GM15510 (cell line): ENCODE measurements around the gene GLOD5.

Experiments used
- POLR2A ChIP-seq: IDR thresholded peaks from 3 replicates; pipeline ENCODE4 v1.6.1; 2011; ENCODE audit warnings: borderline replicate concordance; ENCODE audit not compliant: insufficient read length; ENCODE audit errors: extremely low read depth

The GLOD5 gene

DNA sequence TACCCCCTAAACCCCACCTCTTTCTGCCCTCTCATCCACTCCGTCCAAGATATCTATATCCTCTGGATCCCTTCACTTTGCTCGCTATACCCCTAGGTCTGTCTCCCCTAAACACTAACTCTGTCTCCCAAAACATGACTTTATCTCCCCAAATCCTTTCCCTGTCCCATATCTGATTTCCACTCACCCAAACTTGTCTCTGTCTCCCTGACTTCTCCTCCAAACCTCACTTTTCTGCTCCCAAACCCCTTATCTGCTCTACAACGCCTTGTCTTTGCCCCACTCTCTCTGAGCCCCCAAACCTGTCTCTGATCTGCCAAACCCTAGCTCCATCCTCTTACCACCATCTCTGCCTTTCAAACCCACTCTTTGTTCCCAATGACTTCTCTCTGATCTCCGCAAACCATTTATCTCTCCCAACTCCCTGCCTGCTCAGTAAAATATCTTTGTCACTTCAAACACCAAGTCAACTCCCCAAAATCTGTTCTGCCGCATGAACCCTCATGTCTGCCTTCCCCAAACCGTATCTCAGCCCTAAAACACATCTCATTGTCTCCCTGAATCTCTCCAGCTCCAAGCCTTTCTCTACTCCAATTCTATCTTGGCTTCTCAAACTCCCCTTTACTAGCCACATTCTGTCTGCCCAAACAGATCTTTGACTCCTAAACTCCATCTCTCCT is 25.4 kb downstream of the GLOD5 start:
- TF ChIP-seq POLR2A = no peak

DNA sequence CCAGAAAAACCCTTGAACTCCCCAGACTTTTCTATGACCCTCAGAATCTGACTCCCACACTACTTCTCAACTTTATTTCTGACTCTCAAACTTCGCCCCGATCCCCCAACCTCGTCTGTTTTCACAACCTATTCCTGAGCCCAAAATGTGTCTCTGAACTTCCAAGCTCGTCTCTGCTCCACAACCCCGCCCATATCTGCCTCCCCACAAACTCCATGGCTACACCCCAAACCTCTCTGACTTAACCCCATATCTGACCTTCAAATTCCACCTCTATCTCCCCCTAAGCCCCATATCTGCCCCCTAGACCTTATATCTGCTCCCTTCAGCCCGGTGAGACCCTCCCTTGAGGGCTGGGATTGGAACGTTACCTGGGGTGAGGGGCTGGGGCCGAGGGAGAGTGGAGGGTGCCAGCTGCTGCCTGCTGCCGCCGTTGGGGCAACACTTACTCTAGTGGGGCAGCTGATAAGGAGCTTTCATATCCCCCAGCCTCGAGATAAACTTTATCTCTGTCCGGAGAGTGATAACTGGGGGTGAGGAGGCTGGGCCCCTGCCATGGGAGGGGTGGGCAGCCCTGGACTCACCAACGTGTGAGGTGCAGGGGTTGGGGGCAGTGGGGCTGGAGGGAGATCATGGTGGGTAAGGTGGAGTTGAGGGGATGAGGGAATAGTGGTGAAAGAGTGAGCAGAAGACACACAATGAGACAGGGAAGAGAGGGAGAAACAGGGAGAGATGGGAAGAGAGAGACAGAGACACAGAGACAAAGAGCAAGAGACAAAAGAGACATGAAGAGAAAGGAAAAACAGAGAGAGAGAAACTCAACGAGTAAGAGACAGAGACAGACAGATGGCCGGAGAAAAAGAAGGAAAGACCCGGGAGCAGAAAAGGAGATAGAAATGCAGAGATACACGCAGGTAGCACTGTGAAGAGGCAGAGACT is 26.2 kb downstream of the GLOD5 start:
- no peak for TF ChIP-seq POLR2A

DNA sequence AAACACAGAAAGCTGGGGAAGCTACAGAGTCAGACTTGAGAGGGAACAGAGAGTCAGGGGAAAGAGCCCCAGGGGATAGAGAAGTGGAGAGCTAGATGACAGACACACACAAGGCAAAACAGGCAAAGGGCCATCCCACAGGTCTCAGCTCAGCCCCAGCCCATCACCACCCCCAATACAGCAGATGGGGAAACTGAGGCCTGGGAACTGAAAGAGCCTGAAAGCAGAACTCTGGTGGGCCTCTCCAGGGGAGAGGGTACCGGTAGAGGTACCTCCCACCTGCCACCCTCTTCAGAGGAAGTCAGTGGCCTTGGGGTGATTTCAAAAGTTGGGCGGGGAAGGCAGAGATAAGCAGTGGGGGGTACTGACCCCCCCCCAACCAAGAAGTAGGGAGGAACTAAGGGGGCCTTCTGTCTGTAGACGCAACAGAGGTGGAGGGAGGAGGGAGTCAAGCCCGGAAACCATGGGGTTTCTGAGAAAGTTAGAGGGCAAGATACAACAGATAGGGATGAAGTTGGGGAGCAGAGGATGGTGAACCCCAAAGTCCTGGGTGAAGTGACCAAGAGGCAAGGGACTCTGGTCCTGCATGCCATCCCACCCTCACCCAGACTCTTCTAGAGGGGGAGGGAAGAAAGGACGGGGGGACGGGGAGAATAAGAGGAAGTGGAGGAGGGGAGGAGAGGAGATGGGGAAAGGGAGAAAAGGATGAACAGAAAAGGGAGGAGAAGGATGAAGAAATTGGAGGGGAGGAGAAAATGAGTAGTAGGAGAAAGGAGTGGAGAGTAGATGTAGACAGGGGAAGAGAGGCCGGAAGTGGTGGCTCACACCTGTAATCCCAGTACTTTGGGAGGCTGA is 28.0 kb downstream of the GLOD5 start:
- no peak for TF ChIP-seq POLR2A

DNA sequence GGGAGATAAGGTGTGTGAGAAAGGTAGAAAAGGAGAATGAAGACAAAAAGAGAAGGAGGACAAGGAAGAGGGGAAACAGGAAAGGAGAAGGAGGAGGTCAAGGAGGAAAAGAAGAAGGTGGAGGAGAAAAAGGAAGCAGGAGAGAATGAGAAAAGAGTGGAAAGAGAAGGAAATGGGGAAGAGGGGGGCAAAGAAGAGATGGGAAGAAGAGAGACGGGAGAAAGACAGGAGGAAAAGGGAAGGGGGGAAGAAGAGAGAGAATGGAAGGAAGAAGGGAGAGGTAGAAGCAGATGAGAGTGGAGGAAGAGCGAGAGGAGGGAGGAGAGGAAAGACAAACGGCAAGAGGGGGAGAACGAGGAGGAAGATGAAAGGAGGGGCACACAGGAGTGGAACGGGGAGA is 28.9 kb downstream of the GLOD5 start:
- TF ChIP-seq POLR2A = no peak

DNA sequence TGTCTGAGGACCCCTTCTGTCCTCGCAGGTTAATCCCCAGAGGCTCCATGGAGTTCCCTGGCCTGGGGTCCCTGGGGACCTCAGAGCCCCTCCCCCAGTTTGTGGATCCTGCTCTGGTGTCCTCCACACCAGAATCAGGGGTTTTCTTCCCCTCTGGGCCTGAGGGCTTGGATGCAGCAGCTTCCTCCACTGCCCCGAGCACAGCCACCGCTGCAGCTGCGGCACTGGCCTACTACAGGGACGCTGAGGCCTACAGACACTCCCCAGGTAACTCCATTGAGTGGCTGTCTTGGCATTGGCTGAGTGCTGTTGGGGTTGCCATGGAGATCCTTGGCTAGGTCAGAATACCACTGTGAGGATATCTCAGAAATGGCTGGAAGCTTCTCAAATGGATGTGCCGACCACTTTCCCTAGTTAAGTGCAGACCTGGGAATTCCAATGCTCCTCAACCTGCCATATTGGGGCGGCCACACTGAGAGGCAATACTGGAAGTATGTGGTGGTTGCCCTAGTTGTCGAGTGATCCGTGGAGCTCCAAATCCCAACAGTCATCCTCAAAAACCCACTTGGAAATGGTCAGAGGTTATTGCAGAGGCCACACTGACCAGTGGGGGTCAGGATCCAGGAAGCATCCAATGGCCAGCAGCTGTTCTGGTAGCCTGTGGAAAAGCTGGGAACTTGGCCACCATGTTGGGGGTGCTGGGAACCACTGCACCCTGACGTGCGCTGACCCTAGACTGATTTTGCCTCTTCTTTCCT is 29.7 kb downstream of the GLOD5 start:
- no peak for TF ChIP-seq POLR2A

DNA sequence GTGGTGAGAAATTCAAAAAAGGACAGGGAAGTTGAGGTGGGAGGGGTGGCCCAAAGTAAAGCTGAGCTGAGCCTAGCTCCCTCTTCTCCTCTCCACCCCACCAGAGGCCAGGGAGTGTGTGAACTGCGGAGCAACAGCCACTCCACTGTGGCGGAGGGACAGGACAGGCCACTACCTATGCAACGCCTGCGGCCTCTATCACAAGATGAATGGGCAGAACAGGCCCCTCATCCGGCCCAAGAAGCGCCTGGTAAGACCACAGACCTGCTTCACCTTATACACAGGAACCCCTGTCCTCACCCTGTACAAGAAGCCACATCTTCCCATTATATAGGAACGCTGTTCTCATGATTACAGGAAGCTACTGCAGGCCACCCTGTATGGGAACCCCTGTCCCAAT is 30.7 kb downstream of the GLOD5 start:
- TF ChIP-seq POLR2A = no peak

DNA sequence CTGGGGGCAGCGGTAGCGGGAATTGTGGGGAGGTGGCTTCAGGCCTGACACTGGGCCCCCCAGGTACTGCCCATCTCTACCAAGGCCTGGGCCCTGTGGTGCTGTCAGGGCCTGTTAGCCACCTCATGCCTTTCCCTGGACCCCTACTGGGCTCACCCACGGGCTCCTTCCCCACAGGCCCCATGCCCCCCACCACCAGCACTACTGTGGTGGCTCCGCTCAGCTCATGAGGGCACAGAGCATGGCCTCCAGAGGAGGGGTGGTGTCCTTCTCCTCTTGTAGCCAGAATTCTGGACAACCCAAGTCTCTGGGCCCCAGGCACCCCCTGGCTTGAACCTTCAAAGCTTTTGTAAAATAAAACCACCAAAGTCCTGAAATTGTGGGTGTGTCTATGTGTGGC is 32.4 kb downstream of the GLOD5 start:
- TF ChIP-seq POLR2A = no peak

DNA sequence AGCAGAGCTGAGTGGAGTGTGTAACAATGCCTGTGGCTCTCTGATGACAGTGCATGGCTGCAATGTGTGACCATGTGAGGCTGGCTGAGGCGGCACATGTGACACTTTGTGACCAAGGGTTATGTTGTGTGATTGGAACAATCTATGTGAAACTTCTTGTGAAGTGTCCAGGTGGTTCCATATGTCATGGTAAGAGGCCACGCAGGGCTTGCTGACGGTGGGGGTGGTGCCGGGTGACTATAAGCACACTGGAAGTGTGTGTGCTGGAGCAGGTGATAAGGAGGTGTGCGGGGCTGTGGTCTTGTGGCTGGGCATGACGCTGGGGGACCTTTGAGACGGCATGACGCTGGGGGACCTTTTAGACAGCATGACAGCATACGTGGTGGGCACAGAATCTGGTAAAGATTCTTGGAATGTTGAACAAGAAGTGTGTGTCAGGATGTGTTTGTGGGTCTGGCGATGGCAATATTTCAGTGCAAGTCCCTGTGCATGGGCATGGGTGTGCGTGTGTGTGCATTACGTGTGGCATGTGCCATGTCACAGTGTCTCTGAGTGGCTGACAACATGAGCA is 32.9 kb downstream of the GLOD5 start:
- no peak for TF ChIP-seq POLR2A

DNA sequence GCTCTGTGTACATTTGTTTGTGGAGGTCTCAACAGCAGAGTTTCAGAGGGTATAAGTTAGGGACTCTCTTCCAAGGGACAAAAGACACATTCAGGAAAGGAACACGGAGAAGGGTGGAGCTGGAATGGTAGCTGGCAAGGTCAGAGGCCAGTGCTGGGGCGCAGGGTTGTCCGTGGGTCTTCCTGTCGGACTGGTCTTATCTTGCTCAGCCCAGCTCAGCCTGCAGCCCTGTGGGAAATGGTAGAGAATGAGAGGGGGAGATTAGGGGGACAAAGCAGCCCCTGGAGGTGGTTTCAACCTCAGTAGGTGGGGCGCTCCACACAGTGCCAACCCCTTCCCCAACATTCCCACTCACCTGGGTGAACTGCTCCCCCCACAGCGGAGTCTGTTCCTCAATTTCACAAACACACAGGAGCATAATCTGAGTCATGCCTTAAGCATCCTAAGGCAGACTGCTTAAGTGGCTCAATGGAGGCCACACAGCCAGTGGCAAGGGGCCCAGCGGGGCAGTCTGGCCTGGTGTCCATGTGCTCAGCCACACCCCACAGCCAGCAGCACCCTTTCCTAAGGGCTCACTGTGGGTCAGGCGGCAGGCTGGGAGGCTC is 33.5 kb downstream of the GLOD5 start:
- no peak for TF ChIP-seq POLR2A

DNA sequence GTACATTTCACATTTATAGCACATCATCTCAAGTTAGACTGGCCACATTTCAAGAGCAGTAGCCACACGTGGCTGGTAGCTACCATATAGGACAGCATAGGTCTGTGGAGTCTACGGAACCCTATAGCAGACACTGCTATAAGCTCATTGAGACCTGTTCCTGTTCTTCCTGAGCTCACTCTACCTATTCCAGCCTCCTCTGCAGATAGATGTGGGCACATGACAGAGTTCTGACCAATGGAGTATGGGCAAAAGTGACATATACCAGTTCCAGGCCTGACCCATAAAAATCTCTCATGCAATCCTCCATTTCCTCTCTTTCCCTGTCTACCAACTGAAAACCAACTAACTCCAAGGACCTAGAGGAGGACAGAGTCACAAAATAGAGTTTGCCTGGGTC is 36.8 kb downstream of the GLOD5 start:
- no peak for TF ChIP-seq POLR2A

DNA sequence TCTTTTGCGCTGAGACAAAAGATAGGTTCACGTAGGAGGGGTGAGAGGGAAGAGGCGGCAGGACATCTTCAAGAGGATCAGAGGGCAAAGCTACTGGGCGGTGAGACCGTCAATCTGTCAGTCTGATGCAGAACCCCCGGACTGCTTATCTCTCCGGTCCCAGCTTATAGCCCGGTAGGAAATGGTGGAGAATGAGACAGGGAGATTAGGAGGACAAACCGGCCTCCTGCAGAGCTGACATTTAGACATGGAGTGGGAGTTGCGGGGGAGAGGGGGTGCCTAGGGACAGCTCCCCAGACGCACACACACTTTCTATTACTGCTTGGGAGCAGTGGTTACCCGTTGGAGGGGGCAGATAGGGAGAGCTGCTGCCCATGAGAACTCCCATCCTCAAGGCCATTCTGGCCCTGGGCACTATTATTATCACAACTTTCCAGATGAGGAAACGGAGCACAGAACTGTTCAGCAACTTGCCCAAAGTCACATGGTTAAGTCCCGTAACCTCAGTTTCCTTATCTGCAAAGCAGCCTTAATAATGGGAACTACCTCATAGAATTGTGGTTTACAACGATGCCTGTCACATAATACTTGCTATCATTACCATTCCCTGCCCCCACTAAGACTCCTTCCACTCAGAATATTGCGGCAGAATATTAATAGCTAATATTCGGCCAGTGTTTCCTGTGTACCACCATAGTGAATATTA is 39.2 kb downstream of the GLOD5 start:
- TF ChIP-seq POLR2A = no peak

DNA sequence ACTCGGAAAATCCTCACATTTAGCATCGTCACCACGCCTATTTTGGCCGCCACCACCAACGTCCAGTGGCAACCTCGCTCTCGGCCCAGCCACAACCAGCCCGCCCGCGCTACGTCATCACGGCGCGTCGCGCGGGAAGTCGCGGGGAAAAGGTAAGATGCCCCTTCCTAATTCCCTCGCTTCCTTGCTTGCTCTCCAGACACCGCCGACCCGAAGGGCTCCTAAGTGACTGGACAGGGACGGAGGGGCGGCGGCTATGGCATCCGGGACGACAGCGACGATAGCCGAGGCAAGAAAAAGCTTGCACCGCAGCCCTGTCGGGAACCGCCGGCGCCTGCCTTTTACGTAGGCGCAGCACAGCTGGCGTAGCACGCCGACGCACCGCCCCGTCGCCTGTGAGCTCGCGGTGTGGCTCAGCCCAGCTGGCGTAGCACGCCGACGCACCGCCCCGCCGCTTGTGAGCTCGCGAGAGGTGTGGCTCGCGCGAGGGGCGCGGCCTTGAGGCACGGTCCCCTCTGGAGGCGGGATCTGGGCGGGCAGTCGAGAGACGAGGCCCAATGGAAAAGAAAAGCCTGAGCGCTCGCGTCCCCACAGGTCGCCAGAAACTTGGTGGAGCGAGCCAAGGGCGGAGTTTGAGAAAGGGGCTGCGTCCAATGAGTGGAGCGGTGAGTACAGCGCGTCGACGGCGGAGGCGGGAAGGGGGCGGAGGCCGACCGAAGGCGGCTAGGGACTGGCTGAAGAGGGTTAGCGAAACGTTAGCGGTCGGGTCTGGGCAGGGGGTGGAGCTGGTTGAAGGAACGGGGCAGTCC is 39.9 kb downstream of the GLOD5 start, which contains the start of gene HDAC6:
HDAC6 (plus strand) TSS at position 788 of the 809 bp plus-strand sequence. CDS start 626 bp downstream, outside the sequence.
- TF ChIP-seq POLR2A = peak; percentile 42
